Fibroblast of lung (primary cell): Measurements from ENCODE around the gene LYL1.

Experiments
- CTCF ChIP-seq, 2 donors: IDR thresholded peaks in 1 of 2; conservative IDR thresholded peaks in 1 of 2; 1 replicate in 1 of 2; 2 replicates in 1 of 2; pipeline ENCODE4 v1.5.1; 2011 to 2012; ENCODE audit warnings: low read length in 2 of 2, control low read depth in 1 of 2, inconsistent platforms in 1 of 2, low read depth in 1 of 2, mild to moderate bottlenecking in 1 of 2
- EZH2 ChIP-seq: IDR thresholded peaks from 2 replicates; pipeline ENCODE4 v1.5.1; 2012; ENCODE audit warnings: low read length, control low read depth, mild to moderate bottlenecking; ENCODE audit errors: missing control alignments

- TF ChIP-seq CTCF (conservative IDR thresholded peaks at IDR 0.05 in 1 of 2, IDR thresholded peaks at IDR 0.05 in 1 of 2; ENCODE audit: low read depth in 1 of 2, low read length in 2 of 2): no peak
- no peak for TF ChIP-seq EZH2
Measured at GRCh38 chr19:13054626-13055212, 47.9 kb downstream of the LYL1 start.
